Erythroblast (primary cell): ENCODE data around the gene PTGIR.
A peak's percentile ranks its signal among the peaks of the same experiment; 100 is the strongest.

Experiments
- DNase-seq, 2 experiments: peaks; one replicate each; lab custom pipeline; 2025; lab: John Stamatoyannopoulos, UW
- GATA1 ChIP-seq: IDR thresholded peaks from 2 replicates; pipeline ENCODE4 v1.6.1; 2011; ENCODE audit warnings: low read depth, mild to moderate bottlenecking, control low read depth, low read length, moderate library complexity
- POLR2A ChIP-seq: IDR thresholded peaks from 2 replicates; pipeline ENCODE4 v1.6.1; 2011; ENCODE audit warnings: mild to moderate bottlenecking, low read length

PTGIR gene

DNA sequence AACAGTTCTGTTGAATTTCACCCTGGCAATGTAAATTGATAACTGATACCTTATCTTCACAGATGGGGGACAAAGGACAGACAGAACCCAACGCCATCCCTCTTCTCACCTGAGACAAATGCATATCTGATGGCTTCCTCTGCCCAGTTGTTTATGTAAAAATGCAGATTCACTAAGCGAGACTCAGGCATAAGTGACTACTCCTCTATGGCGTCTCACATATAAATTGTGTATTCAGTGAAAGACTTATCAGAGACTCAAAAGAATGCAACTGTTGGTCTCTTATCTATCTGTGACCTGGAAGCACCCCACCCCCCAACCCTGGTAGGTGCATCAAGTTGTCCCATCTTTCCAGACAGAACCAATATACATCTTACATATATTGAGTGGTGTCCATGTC is 37.0 kb downstream of the PTGIR start:
- DNase-seq = no peak
- TF ChIP-seq POLR2A (no peak), GATA1 (no peak)

DNA sequence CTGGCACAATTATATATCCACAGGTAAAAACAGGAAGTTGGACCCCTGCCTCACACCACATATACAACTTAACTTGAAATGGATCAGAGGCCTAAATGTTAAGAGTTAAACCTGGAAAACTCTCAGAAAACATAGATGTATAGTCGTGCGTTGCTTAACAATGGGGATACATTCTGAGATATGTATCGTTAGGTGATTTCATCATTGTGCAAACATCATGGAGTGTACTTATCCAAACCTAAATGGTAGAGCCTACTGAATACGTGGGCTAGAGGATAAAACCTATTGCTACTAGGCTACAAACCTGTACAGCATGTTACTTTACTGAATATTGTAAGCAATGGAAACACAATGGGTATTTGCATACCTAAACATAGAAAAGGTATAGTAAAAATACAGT is 38.6 kb downstream of the PTGIR start:
- TF ChIP-seq GATA1 (no peak), POLR2A (no peak)
- DNase-seq = no peak

GRCh38 chr19:46585539-46585938 is 39.4 kb downstream of the PTGIR start:
- TF ChIP-seq POLR2A (no peak), GATA1 (no peak)
- DNase-seq = no peak

DNA sequence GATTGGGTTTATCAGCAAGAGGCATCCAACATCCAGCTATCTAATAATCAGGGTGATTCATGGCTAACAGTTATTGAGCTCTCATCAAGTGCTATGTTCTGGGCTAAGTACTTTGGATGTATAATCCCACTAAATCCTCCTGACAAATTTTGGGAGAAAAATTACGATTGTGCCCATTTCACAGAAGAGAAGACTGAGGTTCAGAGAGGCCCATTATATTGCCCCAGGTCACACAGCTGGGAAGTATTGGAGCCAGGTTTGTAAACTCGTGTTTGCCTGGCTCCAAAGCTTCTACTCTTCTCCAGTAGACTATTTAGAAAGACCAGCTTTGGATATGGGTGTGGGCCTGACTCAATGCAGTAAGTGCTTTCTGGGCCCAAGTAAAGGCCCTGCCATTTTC is 44.6 kb downstream of the PTGIR start:
- no peak for DNase-seq
- TF ChIP-seq GATA1 (no peak), POLR2A (no peak)

GRCh38 chr19:46579361-46579879 is 45.5 kb downstream of the PTGIR start:
- TF ChIP-seq GATA1 = no peak
- TF ChIP-seq POLR2A = no peak
- no peak for DNase-seq

DNA sequence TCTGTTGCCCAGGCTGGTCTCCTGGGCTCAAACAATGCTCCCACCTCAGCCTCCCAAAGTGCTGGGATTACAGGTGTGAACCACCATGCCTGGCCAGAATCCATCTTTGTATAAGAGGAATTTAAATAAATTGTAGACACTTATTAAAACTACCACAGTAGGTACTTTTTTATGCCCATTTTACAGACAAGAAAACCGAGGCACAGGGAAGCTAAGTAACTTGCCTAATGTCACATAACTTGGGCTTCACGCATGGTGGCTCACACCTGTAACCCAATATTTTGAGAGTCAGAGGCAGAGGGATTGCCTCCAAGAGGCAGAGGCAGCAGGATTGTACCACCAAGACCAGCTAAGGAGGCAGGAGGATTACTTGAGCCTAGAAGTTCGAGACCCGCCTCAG is 46.4 kb downstream of the PTGIR start:
- no peak for TF ChIP-seq POLR2A
- no peak for TF ChIP-seq GATA1
- no peak for DNase-seq

DNA sequence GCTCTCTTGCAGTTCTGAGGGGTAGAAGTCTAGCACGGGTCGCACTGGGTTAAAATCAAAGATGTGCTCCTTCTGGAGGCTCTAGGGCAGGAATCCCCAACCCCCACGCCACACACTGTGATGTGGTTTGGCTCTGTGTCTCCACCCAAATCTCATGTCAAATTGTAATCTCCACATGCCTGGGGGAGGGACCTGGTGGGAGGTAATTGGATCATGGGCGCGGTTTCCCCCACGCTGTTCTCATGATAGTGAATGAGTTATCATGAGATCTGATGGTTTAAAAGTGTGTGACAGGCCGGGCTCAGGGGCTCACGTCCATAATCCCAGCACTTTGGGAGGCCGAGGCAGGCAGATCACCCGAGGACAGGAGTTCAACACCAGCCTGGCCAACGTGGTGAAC is 50.4 kb downstream of the PTGIR start:
- TF ChIP-seq GATA1 (no peak), POLR2A (no peak)
- DNase-seq = peak in 1 of 2 experiments; percentile 49

- no peak for TF ChIP-seq GATA1
- TF ChIP-seq POLR2A = no peak
- no peak for DNase-seq
Observed at GRCh38 chr19:46573679-46574498, 51.0 kb downstream of the PTGIR start.

- TF ChIP-seq GATA1 (no peak), POLR2A (no peak)
- DNase-seq = peak; percentile 35 to 44
Observed at GRCh38 chr19:46571495-46571894, 53.4 kb downstream of the PTGIR start.
